ENCODE data around the gene STON2. TPM values are rescaled to one million over a fixed set of nuclear protein-coding genes. Genes with fewer than 3 reads are reported as not detected.

STON2 gene
- total and polyA plus RNA-seq, 2 of the 13 experiments (the other 11 are each of a cell fraction or from before 2014, with no cell fraction given) = 2.1 to 11.0 TPM

DNA sequence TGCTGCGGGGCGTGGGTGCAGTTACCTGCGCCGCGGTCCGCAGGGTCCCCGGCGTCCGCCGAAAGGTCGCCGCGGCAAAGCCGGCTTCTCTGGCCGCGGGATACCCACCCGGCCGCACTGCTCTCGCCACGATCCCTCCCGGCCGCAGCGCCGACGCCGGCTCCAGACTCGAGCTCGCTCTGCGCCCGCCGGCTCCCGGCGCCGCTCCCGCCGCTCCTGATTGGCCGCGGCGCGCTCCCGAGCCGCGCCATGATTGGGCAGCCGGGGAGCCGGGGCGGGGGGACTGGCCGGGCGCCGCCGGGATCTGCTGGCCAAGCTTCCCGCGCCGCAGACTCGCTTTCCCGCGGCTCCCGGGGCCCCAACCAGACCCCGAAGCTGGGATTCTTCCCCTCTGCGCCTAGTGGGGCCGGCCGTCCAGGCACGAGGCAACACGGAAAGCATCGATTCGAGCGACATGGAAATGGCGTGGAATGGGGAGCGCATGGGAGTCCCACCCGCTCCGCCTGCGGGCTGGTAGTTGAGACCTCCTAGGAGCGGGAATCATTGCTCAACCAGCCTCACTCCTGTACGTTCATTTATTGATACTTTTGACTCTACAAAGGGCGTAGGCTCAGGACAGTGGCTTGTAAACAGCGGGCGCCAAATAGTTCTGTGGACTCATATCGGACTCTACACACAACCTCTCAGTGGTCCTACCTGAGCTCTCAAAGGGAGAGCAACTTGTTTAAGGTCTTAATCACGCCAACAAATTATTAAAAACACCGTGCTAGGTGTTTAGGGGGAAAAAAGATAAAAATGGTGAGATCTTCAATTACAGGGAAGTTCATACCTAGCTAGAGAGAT lies 36.4 kb upstream of the STON2 start (continued):
- TF ChIP-seq, protein P1, sequence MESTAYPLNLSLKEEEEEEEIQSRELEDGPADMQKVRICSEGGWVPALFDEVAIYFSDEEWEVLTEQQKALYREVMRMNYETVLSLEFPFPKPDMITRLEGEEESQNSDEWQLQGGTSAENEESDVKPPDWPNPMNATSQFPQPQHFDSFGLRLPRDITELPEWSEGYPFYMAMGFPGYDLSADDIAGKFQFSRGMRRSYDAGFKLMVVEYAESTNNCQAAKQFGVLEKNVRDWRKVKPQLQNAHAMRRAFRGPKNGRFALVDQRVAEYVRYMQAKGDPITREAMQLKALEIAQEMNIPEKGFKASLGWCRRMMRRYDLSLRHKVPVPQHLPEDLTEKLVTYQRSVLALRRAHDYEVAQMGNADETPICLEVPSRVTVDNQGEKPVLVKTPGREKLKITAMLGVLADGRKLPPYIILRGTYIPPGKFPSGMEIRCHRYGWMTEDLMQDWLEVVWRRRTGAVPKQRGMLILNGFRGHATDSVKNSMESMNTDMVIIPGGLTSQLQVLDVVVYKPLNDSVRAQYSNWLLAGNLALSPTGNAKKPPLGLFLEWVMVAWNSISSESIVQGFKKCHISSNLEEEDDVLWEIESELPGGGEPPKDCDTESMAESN (CRISPR knock-in tag; conservative IDR thresholded peaks at IDR 0.05) = no peak
- TF ChIP-seq, protein P2, sequence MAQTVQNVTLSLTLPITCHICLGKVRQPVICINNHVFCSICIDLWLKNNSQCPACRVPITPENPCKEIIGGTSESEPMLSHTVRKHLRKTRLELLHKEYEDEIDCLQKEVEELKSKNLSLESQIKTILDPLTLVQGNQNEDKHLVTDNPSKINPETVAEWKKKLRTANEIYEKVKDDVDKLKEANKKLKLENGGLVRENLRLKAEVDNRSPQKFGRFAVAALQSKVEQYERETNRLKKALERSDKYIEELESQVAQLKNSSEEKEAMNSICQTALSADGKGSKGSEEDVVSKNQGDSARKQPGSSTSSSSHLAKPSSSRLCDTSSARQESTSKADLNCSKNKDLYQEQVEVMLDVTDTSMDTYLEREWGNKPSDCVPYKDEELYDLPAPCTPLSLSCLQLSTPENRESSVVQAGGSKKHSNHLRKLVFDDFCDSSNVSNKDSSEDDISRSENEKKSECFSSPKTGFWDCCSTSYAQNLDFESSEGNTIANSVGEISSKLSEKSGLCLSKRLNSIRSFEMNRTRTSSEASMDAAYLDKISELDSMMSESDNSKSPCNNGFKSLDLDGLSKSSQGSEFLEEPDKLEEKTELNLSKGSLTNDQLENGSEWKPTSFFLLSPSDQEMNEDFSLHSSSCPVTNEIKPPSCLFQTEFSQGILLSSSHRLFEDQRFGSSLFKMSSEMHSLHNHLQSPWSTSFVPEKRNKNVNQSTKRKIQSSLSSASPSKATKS (CRISPR knock-in tag; IDR thresholded peaks at IDR 0.05) = no peak
- TF ChIP-seq ZC3H13 (CRISPR knock-in tag; IDR thresholded peaks at IDR 0.05) = no peak
- no peak for TF ChIP-seq ARNT (IDR thresholded peaks at IDR 0.05)
- TF ChIP-seq SPEN (CRISPR knock-in tag; IDR thresholded peaks at IDR 0.05; ENCODE audit: low read depth) = 0 out of 2 replicates have a peak, but pooled peaks have one; percentile 17
- TF ChIP-seq CBX2 (IDR thresholded peaks at IDR 0.05; ENCODE audit: low read depth, low read length) = no peak
- no peak for TF ChIP-seq CBX2 (CRISPR knock-in tag; IDR thresholded peaks at IDR 0.05; ENCODE audit: low read depth)
- peak; percentile 70; the same call in 1 of the 2 replicates for TF ChIP-seq ZNF563 (CRISPR knock-in tag; IDR thresholded peaks at IDR 0.05)
- TF ChIP-seq ZMYM2 (CRISPR knock-in tag; IDR thresholded peaks at IDR 0.05) = peak; percentile 36; the same call in 1 of the 2 replicates
- TF ChIP-seq KDM5B (CRISPR knock-in tag; IDR thresholded peaks at IDR 0.05; ENCODE audit: borderline replicate concordance) = peak; percentile 53; the same call in 1 of the 2 replicates
- peak; percentile 44; the same call in 1 of the 2 replicates for TF ChIP-seq ZSCAN22 (CRISPR knock-in tag; IDR thresholded peaks at IDR 0.05)
- peak; percentile 89 for TF ChIP-seq BORCS8-MEF2B (CRISPR knock-in tag; IDR thresholded peaks at IDR 0.05)
- no peak for TF ChIP-seq MYNN (CRISPR knock-in tag; IDR thresholded peaks at IDR 0.05; ENCODE audit: low read depth)
- no peak for TF ChIP-seq SKIL (CRISPR knock-in tag; IDR thresholded peaks at IDR 0.05; ENCODE audit: borderline replicate concordance)
- TF ChIP-seq YY1 (IDR thresholded peaks at IDR 0.05; ENCODE audit: insufficient read depth, insufficient replicate concordance, low read depth, low read length) = peak; percentile 40
- TF ChIP-seq ZFP90 (CRISPR knock-in tag; IDR thresholded peaks at IDR 0.05; ENCODE audit: borderline replicate concordance) = 0 out of 2 replicates have a peak, but pooled peaks have one; percentile 15
- peak; percentile 12 for TF ChIP-seq ZEB1 (IDR thresholded peaks at IDR 0.05; ENCODE audit: insufficient replicate concordance, low read depth)
- peak; percentile 27; the same call in 1 of the 2 replicates for TF ChIP-seq ZSCAN20 (CRISPR knock-in tag; IDR thresholded peaks at IDR 0.05; ENCODE audit: borderline replicate concordance)
- TF ChIP-seq, protein P3, sequence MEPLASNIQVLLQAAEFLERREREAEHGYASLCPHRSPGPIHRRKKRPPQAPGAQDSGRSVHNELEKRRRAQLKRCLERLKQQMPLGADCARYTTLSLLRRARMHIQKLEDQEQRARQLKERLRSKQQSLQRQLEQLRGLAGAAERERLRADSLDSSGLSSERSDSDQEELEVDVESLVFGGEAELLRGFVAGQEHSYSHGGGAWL (CRISPR knock-in tag; IDR thresholded peaks at IDR 0.05) = peak; percentile 60; the same call in 1 of the 2 replicates
- TF ChIP-seq, protein P4, sequence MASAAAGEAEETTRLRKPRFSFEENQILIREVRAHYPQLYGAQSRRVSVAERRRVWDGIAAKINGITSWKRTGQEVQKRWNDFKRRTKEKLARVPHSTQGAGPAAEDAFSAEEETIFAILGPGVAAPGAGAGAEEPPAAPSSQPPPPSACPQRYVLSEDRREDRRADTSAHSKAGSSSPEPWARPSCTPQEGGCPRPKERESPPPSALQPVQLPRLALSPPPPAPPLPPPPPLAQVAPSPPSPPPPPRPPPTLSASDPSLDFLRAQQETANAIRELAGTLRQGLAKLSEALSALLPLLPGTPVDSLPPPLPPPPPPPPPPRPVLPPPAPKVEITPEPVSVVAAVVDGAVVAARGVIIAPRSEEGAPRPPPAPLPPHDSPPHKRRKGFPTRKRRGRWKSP (CRISPR knock-in tag; IDR thresholded peaks at IDR 0.05) = peak; percentile 35
- TF ChIP-seq ZNF230 (CRISPR knock-in tag; IDR thresholded peaks at IDR 0.05) = no peak
